HG03060 (cell line): ENCODE measurements around the gene TMEM123.

Source experiments
- ATAC-seq: cut with Tn5 transposase; IDR thresholded peaks from one replicate; pipeline ENCODE4 v1.9.1; 2021; ENCODE audit warnings: low read depth, moderate number of reproducible peaks; ENCODE audit not compliant: unreplicated experiment

TMEM123 gene

DNA sequence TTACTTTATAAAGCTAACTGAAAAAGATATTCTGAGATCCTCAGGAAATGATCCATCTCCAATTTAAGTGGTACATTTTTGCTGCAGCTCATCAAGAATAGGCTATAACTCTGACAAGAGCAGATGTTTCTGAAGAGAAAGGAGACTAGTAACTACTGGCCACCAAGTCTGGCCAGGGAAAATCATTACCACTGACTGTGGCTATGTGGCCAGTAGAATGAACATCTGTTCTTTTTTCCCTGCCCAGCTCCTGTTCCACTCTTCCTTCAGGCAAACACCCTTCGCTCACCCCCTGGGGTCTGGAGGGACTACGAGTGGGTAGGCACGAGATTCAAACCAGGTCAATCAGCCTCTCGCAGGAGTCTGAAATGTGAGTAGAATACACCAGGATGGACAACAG lies 23.9 kb downstream of the TMEM123 start:
- ATAC-seq: no peak

- ATAC-seq: no peak
Measured at GRCh38 chr11:102427068-102427467, 25.5 kb downstream of the TMEM123 start.

DNA sequence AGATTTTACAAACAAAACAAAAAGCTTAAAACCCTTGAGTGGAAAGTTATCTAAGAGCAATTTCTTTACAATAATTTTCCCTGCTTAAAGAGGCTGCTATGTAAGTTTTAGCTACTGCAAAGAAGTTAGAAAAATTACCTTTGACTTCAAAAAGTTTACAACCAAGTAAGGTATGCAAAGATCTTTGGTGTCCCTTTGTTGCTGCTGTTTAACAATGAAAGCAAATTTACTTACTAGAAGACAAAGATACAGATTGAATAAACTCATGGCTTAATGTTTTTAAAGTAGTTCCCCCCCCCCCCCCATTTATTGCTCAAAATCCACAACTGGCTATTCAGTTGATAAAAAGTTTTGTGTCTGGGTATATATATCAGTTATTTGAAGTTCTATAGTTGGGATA lies 26.0 kb downstream of the TMEM123 start:
- no peak for ATAC-seq

DNA sequence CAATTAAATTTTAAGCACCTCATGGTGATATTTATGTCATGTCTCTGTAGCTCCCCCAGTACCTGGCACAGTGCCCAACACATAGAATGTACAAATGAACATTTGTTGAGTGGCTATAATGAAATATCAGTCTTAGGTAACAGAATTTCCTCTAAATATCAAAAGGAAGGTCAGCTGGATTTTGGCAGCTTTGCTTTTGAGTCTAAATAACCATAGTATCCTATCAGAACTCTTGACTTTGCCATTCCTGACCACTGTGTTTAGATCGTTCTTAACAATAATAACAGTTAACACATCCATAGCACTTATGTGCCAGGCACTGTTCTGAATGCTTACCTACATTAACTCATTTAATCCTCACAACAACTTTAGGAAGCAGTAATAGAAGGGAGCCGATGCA lies 26.6 kb downstream of the TMEM123 start:
- ATAC-seq: no peak

GRCh38 chr11:102423936-102424335 lies 28.6 kb downstream of the TMEM123 start:
- ATAC-seq: no peak

DNA sequence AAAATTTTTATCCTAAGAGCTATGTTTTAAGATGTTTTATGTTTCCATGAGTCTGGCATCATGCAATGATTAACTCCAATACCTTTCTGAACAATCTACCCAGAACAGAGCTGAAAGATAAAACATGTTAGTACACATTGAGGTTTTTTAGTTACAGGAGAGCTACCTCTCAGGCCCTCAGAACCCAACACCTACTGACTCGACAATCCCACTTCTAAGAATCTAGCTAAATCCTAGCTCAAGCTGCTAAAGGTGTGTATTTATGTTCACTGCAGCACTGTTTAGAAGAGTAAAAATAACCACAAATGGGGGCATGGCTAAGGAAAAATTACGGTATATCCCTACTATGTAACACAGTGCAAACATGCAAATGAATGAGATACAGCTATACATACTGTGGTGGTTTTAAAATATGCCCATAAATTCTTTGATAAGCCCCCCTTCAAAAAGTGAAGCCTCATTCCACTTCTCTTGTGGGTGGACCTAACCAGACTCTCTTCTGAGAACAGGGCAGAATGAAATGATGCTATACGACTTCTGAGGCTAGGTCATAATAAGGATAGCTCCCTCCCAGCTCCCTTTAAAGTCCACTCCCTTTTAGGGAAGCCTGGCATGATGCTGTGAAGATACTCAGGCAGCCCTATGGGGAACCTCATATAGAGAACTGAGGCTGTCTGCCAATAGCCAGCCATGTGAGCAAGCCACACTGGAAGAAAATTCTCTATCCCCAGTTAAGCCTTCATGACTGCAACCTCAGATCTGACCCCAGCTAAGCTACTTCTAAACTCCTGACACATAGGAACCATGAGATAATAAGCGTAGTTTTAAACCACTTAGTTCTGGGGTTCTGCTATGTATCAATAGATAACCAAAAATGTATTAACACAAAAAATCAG lies 29.5 kb downstream of the TMEM123 start:
- no peak for ATAC-seq

DNA sequence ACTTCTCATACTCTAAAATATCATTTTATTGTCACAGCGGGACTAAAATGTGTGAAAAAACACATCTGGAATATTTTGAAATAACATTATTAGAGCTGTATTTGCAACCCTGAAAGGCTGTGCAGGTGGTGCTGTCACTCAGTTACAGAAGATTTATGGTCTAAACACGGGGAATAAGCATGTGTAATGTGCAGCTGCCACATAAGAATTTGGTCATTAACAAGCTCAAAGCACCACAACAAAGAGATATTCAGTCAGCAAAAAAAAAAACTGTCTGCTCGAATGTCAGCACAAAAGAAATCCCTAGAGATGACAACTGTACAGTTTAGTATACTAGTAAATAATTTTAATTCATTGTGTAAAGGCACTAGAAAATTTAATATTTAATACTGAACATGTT lies 31.3 kb downstream of the TMEM123 start:
- ATAC-seq: no peak

- ATAC-seq: peak; percentile 83
Measured at GRCh38 chr11:102420547-102420946, 32.0 kb downstream of the TMEM123 start.

DNA sequence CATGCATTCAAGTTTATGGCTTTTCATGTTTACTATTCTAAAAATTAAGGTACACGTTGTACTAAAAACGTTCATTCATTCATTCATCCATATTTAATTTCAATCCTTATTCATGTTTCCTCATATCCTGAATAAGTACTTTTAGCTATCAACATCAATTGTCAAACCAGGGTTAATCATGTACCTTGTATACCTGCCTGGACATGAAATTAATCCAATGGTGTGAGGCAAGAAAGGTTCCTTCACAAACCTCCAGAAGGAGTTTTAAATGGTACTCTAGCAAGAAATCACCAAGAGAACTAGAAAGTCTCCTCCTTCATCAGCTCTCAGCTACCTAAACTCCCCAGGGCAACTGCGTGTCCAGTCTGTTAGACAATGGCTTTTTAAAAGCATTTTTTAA lies 33.4 kb downstream of the TMEM123 start:
- ATAC-seq: no peak

DNA sequence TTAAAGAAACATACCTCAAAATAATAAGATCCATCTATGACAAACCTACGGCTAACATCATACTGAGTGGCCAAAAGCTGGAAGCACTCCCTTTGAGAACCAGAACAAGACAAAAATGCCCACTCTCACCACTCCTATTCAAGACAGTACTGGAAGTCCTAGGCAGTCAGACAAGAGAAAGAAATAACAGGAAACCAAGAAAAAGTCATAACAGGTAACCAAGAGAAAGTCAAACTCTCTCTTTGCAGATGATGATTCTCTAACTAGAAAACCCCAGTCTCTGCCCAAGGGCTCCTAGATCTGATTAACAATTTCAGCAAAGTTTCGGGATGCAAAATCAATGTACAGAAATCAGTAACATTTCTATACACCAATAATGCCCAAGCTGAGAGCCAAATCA lies 35.6 kb downstream of the TMEM123 start:
- no peak for ATAC-seq

DNA sequence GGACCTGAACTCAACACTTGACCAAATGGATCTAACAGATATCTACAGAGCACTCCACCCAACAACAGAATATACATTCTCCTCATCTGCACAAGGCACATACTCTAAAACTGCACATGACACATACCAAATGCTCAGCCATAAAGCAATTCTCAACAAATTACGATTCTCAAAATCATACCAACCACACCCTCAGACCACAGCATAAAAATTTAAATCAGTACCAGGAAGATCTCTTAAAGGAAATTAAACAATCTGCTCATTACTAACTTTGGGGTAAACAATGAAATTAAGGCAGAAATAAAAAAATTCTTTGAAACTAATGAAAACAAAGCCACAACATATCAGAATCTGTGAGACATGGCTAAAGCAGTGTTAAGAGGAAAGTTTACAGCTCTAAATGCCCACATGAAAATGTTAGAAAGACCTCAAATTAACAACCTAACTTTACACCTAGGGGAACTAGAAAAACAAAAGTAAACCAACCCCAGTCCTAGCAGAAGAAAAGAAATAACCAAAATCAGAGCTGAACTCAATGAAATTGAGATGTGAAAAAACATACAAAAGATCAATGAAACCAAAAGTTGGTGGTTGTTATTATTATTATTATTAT lies 37.2 kb downstream of the TMEM123 start:
- no peak for ATAC-seq

DNA sequence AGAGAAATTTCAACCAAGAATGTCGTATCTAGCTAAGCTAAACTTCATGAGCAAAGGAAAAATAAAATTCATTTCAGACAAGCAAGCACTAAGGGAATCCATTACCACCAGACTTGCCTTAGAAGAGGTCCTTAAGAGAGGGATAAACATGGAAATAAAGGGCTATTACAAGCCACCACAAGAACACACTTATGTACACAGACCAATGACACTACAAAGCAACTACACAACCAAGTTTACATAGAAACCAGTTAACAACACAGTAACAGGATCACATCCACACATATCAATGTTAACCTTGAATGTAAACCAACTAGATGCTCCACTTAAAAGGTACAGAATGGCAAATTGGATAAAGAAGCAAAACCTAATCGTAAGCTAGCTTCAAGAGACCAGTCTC lies 38.0 kb downstream of the TMEM123 start:
- no peak for ATAC-seq

DNA sequence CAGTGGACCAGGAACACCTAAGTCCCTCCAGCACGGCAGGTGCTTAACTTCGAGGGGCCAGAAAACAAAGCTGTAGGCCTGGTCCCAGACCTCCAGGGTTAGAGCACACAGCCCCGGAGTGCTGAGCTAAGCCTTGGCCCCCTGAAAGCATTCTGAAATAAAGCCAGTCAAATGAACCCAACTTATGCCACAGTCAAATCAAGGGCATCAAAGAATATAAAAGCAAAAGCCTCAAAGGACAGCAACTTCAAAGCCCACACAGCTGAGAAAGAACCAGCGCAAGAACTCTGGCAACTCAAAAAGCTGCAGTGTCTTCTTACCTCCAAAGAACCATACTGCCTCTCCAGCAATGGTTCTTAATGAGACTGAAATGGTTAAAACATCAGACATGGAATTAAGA lies 39.1 kb downstream of the TMEM123 start:
- no peak for ATAC-seq

DNA sequence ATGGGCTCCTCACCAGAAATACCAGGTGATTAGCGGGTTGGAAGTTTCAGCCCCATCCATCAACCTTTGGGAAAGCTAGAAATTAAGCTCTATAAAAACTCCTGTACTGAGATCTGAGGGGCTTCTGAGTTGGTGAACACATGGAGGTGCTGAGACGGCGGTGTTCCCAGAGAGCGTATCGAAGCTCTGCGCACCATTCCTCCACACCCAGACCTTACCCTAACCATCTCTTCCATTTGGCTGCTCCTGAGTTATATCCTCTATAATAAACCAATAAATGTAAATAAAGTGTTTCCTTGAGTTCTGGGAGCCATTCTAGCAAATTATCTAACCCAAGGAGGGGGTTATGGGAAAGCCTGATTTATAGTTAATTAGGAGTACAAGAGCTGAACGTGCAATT lies 41.4 kb downstream of the TMEM123 start:
- no peak for ATAC-seq

- ATAC-seq: no peak
Measured at GRCh38 chr11:102410382-102410784, 42.2 kb downstream of the TMEM123 start.

- ATAC-seq: no peak
Measured at GRCh38 chr11:102408339-102408738, 44.2 kb downstream of the TMEM123 start.

GRCh38 chr11:102407901-102408300 lies 44.7 kb downstream of the TMEM123 start:
- no peak for ATAC-seq

DNA sequence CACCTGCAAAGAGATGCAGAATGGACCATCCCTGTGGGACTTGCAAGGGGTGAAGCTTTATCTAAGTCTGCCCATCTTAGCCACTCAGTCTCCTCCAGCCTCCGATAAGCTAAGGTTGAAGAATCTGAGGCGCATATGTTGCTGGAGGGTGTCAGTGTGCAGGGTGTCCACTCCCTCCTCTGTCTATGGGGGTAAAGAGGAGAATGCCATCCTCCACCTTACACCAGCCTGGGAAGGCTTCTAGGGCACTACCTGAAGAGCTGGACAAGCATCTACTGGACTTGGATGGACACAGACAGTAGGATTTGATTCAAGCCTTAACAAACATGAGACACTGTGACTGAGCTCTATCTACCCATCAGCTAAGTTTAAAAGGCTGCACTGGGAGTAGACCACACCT lies 46.5 kb downstream of the TMEM123 start:
- no peak for ATAC-seq

- no peak for ATAC-seq
Measured at GRCh38 chr11:102405501-102405900, 47.1 kb downstream of the TMEM123 start.

- no peak for ATAC-seq
Measured at GRCh38 chr11:102402548-102402947, 50.0 kb downstream of the TMEM123 start.

- no peak for ATAC-seq
Measured at GRCh38 chr11:102401905-102402304, 50.7 kb downstream of the TMEM123 start.

DNA sequence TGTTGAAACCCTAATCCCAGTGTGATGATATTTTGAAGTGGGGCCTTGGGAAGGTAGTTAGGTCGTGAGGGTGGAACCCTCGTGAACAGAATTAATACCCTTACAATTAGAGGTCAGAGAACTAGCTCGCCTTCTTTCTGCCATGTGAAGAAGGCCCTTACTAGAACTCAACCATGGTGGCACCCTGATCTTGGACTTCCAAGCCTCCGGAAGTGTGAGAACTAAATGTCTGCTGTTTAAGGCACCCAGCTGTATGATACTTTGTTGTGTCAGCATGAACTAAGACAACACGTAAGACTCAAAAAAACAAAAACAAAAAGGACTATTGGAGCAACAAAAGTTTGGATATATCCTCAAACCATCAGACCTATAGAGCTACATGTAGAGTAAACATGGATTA lies 52.0 kb downstream of the TMEM123 start:
- ATAC-seq: no peak
